Measurements from ENCODE around the gene ADAMTS7. TPM values are rescaled to one million over a fixed set of nuclear protein-coding genes. Genes with fewer than 3 reads are reported as not detected.

The ADAMTS7 gene
- total and polyA plus RNA-seq, 2 donors (not counting 3 experiments of a cell fraction or from before 2014, with no cell fraction given) = 49.6 to 64.7 TPM

DNA sequence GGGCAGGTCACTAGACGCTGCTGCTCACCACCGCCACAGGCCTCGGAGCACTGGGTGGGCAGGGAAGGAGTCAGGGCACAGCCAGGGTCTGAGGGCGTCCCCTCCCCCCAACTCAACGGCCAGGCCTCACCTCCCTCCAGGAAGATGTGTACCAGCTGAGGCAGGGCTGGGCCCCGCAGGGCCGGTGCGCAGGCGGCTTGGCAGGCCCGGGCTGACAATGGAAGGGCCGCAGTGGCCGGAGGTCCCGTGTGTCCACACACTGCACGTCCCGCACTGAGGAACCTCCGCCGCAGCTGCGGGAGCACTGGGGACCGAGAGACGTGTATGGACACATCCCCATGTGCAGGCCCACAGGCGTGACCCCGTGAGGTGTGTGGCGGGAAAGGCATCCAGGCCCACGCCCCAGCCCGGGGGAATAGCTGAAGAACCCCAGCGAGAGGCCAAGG is 47.4 kb downstream of the ADAMTS7 start:
- Histone ChIP-seq H3K27me3 (ENCODE audit: control insufficient read depth in 2 of 2, insufficient read depth in 2 of 2, low read length in 2 of 2) (no peaks in the 10 kb centered on the region), H3K79me2 (ENCODE audit: control insufficient read depth, insufficient read depth, low read length) (no peaks in the 10 kb centered on the region), H3K4me1 (ENCODE audit: control insufficient read depth, extremely low read depth, insufficient read depth, low read length) (peaks cover 19% of the 10 kb centered on the region), H3K9me1 (replicated peaks; ENCODE audit: control insufficient read depth, extremely low read depth, insufficient read depth, low read length) (no peaks in the 10 kb centered on the region), H3K36me3 (ENCODE audit: control insufficient read depth in 2 of 2, extremely low read depth in 1 of 2, insufficient read depth in 2 of 2, low read length in 2 of 2) (no peaks in the 10 kb centered on the region), H2AFZ (ENCODE audit: low read depth, low read length) (no peak overlapping the region), H4K20me1 (replicated peaks; ENCODE audit: control insufficient read depth, extremely low read depth, insufficient read depth, low read length) (no peaks in the 10 kb centered on the region), H3K4me3 (replicated peaks in 1 of 3; ENCODE audit: insufficient read depth in 1 of 3, low read depth in 1 of 3, low read length in 3 of 3) (no peak overlapping the region), H3K4me2 (ENCODE audit: insufficient read depth, low read length) (no peak overlapping the region), H3K27ac (ENCODE audit: insufficient read depth, low read depth, low read length) (no peak overlapping the region), H3K9ac (replicated peaks; ENCODE audit: extremely low read depth, insufficient read depth, low read length) (no peak overlapping the region), H3K9me3 (replicated peaks; ENCODE audit: control insufficient read depth, insufficient read depth, low read length) (no peaks in the 10 kb centered on the region)
- DNase-seq (ENCODE audit: low read depth, low spot score) (no peak), FAIRE-seq (no peak)
- CTCF ChIA-PET = no interaction called here
- dilution Hi-C loops (cut with MboI; ENCODE audit: extremely low pct_ligation_motif_present, low sequenced_read_pairs) = no loop called here
- intact Hi-C loops (cut with micrococcal nuclease) = no loop called here
- TF ChIP-seq POLR2AphosphoS5 (IDR thresholded peaks at IDR 0.05; ENCODE audit: insufficient read depth, low read depth, low read length) (no peak), MAX (IDR thresholded peaks at IDR 0.05; ENCODE audit: insufficient read depth, insufficient read length) (no peak), POLR2A (IDR thresholded peaks at IDR 0.05; ENCODE audit: low read depth, low read length) (no peak), EZH2 (IDR thresholded peaks at IDR 0.05; ENCODE audit: borderline replicate concordance, low read depth, low read length, severe bottlenecking) (no peak), JUN (IDR thresholded peaks at IDR 0.05; ENCODE audit: borderline replicate concordance, insufficient read depth, insufficient read length, low read depth) (no peak), CTCF (IDR thresholded peaks at IDR 0.05; ENCODE audit: extremely low read depth in 1 of 2, insufficient read depth in 1 of 2, low read depth in 1 of 2, low read length in 2 of 2) (no peak), MYC (IDR thresholded peaks at IDR 0.05; ENCODE audit: low read depth, low read length) (no peak), FOS (IDR thresholded peaks at IDR 0.05; ENCODE audit: borderline replicate concordance, insufficient read depth, low read length) (no peak), GATA2 (IDR thresholded peaks at IDR 0.05; ENCODE audit: insufficient read depth, insufficient read length, low read depth, low read length) (no peak)
- BruUV-seq (replicated peaks) = no TSS peak
- POLR2A ChIA-PET = no interaction called here

All from endothelial cell of umbilical vein (primary cell).